GM21576 (cell line): ENCODE measurements around the gene ARHGEF3.

Source experiments
- ATAC-seq: cut with Tn5 transposase; IDR thresholded peaks from one replicate; pipeline ENCODE4 v1.9.1; 2021; ENCODE audit warnings: mild to moderate bottlenecking, moderate library complexity; ENCODE audit not compliant: unreplicated experiment

The ARHGEF3 gene, protein sequence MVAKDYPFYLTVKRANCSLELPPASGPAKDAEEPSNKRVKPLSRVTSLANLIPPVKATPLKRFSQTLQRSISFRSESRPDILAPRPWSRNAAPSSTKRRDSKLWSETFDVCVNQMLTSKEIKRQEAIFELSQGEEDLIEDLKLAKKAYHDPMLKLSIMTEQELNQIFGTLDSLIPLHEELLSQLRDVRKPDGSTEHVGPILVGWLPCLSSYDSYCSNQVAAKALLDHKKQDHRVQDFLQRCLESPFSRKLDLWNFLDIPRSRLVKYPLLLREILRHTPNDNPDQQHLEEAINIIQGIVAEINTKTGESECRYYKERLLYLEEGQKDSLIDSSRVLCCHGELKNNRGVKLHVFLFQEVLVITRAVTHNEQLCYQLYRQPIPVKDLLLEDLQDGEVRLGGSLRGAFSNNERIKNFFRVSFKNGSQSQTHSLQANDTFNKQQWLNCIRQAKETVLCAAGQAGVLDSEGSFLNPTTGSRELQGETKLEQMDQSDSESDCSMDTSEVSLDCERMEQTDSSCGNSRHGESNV

DNA sequence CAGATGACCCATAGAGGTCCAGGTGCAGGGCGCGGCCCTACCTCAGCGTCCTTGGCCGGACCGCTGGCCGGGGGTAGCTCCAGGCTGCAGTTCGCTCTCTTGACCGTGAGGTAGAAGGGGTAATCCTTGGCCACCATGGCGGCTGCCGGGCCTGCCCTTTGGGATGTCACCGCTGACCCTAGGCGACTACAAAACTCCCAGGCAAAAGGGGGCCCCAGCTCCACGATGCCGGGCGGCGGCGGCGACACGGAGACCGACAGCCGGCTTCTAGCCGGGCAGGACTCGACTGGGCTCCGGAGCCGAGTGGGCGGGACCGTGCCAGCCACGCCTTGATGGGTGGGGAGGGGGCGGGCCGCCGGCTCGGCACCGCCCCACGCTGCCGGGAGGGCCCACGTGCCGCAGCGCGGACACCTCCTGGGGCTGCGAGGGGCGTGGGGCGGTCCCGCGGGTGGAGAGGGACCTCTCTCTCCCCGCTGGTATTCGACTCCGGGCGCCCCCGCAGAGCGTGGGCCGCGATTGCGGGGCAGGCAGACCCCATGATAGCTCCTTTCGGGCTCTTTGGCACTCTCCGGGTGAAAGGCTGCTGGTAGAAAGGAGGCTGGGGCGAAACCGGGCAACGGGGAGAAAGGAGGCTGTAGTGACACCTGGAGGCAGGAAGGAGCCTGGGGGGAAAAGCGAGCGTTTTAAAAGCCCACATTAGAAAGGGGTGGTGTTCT lies at the start of gene ARHGEF3:
ARHGEF3 (minus strand) TSS at position 288 of the 716 bp plus-strand sequence; CDS start at position 137, 151 bp downstream.
- peak; percentile 67 for ATAC-seq

DNA sequence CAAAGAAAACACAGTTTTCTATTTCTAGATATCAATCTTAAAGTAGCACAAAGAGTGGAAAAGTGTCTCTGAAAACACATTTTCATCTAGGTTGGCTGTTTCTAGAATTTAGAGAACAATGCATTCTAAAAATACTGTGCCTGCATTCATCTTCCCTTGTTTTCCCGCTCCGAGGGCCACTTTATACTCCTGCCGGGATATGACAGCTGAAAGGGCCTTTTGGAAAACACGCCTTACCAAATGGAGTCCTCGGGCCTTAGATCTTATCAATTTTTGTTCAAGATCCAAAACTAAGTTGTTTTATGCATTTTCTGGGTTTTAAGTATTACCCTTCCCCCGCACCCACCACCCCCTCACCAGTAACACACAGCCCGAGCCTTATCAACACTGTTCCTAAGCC lies 47.9 kb upstream of the ARHGEF3 start:
- no peak for ATAC-seq

DNA sequence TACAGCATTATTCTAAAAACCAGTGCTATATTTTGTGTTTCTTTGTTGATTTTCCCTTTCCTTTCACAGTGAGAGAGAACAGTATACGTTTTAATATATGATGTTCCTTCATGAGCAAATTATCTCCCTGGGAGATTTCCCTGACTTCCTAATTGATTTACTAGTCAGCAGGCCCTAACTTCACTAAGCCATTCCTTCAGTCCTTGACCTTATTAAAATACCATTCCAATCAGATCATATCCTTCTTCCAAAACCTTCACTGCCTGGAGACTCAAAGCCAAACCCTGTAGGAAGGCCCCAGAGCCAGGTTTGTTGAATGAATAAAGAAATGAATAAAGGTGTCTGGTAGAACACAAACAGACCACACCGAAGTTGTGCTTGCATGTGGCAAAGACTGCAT lies 43.8 kb upstream of the ARHGEF3 start:
- no peak for ATAC-seq

DNA sequence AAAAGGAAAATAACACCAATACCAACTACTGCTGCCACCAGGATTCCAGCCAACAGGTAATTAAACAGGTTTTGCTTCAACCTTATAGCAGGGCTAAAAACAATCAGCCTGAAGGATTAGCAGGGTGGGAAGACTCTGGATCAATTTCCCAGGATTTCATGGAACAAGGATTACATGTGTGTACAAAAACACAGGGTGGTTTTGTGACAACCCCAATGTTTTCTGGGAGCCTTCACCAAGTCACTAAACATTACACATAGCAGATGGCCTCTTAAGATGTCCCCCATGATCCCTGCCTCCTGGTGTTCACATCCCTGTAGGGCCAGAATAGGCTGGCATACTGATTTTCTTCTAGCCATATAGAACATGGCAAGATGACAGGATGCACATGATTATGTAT lies 42.8 kb upstream of the ARHGEF3 start:
- no peak for ATAC-seq

DNA sequence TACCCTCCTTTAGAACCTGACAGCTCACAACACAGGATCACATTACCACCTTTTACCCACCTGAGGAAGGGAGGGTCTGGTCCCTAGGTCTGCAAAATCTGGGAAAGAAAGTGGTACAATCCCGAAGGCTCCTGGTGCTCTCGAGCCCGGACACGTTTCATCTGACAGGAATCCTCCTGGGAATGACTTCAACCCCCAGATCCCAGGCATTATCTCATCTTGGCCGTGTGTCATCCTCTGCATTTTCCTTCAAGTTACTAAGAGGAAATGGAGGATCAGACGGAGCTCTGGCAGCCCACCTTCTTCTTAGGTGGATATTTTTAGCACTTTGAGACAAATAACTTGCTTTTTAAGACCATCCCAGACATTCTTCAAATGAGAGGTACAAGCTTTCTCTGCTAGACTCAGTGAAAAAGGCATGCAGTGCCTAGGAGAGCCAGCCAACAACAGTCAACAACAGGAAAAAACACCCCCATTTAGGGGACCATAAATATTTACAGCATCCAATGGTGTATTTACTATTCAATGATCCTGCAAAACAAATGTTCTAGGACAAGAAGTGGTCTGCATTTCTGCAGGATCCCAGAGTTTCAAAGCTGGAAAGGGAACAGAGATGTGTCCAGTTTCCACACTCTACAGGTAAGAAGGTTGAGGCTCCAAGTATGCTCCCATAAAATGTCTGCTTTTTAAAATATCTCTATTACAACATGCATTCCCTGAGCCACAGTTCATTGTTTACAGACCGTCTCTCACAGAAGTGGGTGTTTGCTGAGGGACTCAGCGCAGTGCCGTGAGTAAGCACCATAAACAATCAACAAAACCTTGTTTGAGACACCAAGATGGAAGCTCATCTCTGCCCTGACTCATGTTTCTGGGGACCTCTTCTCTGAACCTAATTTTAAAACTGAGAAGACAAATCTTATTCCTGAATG lies 38.3 kb upstream of the ARHGEF3 start:
- ATAC-seq, result no peak

DNA sequence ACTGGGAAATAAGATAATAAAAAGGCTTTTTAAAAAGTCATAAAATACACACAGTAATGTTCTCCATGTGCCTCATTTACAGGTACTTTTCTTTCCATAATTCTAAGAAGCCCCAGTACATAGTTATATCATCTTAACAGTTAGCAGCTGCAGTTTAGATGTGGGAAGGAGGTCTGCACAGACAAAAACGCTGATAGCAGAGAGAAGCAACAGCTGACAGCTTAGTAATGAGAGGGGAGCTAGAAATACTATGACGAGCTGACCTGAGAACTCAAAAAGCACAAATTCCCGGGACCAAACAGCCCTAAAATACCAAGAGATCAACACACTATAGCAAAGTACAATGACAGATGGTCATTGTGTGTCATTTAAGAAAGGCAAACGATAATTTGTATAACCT lies 36.7 kb upstream of the ARHGEF3 start:
- ATAC-seq, result no peak

DNA sequence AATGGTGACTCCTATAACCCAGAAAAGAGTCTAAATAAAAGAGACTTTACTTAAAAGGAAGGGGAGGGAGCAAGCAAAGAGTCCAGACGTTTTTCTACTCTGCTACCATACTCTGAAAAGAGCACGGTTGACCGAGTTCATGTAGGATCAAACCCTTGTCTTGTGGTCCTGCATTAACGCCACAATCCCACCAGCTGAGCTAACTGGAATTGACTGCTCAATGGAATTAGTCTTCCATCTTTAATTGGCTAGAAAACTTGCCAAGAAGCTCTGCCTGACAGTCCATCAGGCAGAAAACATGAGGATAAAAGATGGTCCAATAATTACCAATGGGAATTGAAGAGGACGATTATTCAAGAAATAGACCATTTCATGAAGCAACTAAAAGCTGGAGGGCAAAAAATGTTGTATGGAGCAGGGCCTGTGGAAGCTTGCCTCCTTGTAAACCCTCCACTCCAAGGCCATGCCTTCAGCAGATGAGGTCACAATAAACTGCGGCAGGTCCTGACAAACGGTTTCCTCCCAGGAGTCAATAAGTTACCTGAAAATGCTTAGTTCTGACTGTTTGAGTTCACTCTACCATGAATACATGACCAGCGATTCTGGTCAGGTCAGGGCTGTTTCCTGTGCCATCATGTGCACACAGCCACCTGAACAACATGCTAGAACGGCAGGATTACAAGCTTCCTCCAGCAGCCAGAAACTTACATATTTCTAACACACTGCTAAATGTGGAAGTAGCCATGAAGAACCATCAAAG lies 35.6 kb upstream of the ARHGEF3 start:
- no peak for ATAC-seq

DNA sequence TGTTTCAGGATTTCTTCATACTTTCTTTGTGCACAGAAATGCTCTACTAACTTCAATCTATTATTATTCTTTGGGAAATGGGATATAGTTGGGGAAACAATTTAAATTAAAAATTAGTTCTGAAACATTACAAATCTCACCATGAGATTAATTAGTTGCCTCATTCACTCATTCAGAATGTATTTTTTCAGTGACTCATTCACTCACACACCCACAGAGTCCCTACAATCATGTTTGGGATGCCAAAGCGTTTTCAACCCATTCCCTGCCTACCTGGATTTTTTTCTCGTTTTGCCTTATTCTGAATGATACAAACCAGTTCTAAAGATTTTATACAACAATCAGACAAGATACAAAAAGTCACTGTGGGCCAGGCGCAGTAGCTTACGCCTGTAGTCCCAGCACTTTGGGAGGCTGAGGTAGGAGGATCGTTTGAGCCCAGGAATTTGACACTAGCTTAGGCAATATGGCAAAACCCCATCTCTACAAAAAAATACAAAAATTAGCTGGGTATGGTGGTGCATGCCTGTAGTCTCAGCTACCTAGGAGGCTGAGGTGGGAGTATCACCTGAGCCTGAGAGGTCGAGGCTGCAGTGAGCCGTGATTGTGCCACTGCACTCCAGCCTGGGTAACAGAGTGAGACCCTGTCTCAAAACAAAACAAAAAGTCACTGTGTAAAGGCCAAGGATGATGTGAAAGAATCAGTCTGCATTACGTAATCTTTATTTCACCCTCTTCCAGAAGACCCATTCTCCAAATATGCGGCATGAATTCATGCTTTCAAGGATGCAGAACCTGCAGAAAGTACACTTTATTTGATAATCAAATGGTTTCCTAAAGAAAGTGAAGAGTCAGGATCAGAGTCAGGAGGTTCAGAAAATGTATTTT lies 34.8 kb upstream of the ARHGEF3 start:
- no peak for ATAC-seq

DNA sequence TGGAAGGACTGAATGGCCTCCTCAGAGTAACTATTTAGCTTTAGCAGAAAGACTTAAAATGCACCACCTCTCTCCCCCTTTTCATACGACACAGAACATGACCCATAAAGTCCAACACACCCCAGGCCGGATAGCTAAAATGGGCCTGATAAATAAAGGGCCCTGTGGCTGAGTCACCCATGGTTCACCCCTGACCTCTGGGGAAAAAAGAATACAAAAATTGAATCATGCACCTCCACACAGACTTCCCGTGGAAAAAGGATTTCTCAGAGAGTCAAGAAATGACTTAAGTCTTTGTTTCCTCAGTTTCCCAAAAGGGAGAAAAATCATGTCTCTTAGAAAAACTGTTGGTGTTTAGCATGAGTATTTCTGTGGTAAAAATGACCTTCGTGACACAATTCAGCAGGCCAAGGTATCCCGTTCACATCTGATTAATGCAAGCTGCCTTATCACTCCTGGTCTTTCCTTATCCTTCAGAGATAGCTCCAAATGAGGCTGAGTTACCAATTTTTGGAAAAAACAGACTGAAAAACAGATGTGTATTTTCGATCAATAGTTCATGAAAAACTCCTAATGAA lies 34.0 kb upstream of the ARHGEF3 start:
- no peak for ATAC-seq

DNA sequence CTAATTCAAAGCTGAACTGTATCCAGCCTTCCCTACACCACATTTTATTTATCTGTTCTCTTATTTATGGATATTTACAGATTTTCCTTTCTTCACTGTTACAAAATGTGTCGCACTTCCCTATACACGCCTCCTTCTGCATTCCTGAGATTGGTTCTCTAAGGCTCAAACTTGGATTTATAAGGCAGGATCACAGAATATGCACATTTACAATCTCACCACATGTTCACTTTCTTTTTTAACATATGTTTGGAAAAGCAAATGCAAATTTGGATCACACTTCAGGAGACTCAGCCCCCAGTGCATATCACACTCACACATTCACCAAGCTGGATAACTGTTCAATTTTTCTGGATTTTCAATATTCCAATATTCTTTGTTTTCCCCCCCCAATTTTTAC lies 31.8 kb upstream of the ARHGEF3 start:
- no peak for ATAC-seq

DNA sequence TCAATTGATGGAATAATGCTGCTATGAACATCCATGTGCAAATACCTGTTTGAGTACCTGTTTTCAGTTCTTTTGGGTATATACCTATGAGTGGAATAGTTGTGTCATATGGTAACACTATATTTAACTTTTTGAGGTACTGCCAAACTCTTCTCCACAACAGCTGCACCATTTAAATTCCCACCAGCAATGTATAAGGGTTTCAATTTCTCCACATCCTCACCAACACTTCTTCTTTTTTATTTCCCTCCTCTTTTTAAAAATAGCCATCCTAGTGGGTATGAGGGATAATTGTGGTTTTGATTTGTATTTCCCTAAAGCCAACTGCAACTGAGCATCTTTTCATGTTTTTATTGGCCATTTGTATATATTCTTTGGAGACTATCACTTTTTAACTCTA lies 31.3 kb upstream of the ARHGEF3 start:
- no peak for ATAC-seq

DNA sequence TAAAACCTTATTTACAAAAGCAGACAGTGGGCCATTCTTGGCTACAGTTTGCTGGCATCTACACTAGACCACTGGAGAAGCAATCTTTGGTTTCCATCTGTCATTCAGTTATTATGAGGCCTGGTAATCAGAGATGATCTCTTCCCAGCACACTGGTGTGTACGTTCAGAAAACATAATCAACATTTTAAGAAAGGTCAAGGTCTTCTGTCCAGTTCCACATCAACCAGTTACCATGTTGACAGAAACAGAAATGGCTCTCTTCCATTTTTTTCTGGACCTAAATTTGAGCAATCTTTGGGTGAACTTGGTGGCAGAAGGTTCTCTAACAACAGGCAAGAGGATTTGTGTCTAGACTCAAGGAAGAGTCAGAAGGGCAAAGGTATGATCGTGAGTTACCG lies 29.8 kb upstream of the ARHGEF3 start:
- no peak for ATAC-seq

DNA sequence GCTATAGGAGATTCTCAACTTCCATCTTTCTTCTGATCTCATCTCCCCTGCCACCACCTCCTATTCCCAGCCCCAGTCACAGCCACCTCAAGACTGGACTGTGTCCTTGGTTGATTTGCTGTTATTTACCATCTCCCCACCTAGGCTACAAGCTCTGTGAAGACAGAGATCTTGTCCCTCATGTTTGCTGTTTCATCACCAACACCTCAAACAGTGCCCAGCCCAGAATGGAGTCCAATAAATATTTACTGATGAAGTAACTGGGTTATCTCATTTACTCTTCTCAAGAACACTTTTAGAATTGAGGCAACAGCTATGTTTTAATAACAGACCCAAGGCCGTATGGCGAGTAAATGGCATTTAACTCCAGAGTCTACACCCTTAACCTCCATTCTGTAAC lies 29.1 kb upstream of the ARHGEF3 start:
- ATAC-seq, result no peak

DNA sequence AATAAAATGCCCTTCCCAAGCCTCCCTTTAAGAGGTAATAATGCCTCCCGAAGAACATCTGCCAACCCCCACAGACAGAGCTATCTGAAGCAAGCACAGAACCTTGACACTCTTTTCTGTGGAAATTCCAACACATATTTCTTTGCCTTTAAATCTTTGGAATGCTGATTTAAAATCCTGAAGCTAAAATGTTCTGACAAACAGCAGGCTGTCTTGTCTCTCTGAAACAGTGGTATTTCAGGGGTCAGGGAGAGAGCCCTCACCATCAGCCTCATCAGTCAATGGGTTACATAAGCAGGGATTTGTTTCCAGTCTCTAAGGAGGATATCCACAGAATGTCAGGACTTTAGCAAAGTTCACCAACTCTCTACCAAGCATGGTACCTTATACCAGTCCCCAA lies 27.8 kb upstream of the ARHGEF3 start:
- ATAC-seq, result no peak

DNA sequence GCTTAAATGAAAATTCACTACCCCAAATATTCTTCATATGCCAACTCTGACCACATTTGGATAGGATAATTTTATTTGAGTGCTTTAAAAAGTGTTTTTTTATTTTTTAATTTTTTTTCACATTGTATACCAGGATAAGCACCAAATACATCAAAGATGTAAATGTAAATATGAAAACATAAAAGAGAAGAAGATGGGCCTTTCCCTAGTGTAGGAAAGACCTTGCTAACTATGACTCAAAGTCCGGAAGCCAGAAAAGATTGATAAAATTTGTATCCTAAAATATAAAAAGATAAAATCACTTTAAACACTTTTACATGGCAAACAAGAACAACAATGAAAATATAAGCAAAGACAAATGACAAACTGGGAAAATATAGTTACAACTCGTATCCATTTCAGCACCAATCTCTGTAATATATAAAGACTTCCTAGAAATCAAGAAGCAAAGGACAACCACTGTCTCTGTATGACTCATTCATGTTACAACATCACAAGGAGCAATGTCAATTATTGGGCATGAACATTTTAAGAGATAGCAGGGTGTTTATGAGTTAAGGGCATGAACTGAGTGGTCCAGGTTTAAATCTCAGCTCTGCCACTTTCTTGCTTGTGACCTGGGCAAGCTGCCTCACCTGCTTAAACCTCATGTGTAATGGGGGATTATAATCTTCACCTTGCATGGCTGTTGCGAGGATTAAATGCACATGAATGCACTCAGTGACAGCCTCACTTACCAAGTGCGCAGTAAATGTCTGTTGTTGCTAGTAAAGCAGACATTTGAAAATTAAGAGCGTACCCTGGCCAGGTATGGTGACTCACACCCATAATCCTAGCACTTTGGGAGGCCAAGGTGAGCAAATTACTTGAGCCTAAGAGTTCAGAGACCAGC lies 25.3 kb upstream of the ARHGEF3 start:
- ATAC-seq, result no peak

DNA sequence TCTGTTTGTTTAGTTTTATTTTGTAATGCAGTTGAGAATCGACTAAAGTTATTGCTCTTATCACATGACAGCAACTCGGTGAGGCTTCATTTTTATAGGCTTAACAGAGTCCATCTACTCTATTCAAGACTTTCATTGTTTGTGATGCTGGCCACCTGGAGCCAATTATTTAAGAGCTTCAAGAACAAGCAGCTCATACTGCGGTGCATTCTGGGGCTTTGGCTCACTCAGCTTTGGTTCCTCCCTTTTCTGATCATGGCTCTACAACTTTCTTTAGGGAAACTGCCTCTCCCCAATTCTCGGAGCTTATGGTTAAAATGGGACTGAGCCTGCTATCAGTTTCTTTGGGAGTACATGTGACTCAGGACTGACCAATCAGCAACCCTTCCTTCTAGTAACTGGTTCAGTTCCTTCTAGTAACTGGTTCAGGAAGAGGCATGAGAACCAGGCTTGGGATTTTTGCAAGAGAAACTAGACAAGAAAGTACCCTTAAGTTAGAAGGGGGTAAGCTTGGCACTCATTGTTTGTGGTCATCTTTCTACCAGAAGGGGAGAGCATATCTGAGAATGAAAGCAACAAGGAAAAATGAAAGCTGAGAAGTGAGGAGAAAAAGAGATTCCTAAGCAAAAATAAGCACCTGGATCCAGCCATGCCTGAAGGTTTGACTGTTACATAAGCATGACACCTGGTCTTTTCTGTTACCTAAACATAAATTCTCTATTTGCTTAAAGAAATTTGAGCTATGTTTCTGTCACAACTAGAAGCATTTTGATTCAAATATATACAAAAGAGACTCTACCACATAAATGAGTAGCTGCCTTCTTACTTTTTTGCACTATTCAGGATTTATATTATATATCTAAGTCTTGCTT lies 24.1 kb upstream of the ARHGEF3 start:
- no peak for ATAC-seq
